ENCODE measurements around the gene TCP10L.
"Not testable (repeated sequence)": the region's sequence is repeated elsewhere in the genome, so short reads cannot be mapped to it uniquely, and the experiment has no call there.

The TCP10L gene

GRCh38 chr21:32554832-32555638 is 30.3 kb downstream of the TCP10L start:
- DNase-seq (ENCODE audit: low read depth, low spot score): no peak

- DNase-seq (ENCODE audit: low read depth, low spot score): no peak
Observed at GRCh38 chr21:32549886-32550285, 35.4 kb downstream of the TCP10L start.

GRCh38 chr21:32549440-32549839 is 35.9 kb downstream of the TCP10L start:
- DNase-seq (ENCODE audit: low read depth, low spot score): no peak

- DNase-seq (ENCODE audit: low read depth, low spot score): no peak
Observed at GRCh38 chr21:32548978-32549377, 36.3 kb downstream of the TCP10L start.

- no peak for DNase-seq (ENCODE audit: low read depth, low spot score)
Observed at GRCh38 chr21:32547018-32547417, 38.3 kb downstream of the TCP10L start.

- DNase-seq (ENCODE audit: low read depth, low spot score): no peak
Observed at GRCh38 chr21:32545948-32546441, 39.3 kb downstream of the TCP10L start.

GRCh38 chr21:32544697-32545096 is 40.6 kb downstream of the TCP10L start:
- no peak for DNase-seq (ENCODE audit: low read depth, low spot score)

GRCh38 chr21:32543975-32544374 is 41.3 kb downstream of the TCP10L start:
- no peak for DNase-seq (ENCODE audit: low read depth, low spot score)

- not testable (repeated sequence) for DNase-seq (ENCODE audit: low read depth, low spot score)
Observed at GRCh38 chr21:32543056-32543455, 42.3 kb downstream of the TCP10L start.

GRCh38 chr21:32539378-32539777 is 45.9 kb downstream of the TCP10L start:
- DNase-seq (ENCODE audit: low read depth, low spot score): no peak

- DNase-seq (ENCODE audit: low read depth, low spot score): no peak
Observed at GRCh38 chr21:32538147-32538792, 47.1 kb downstream of the TCP10L start.

- no peak for DNase-seq (ENCODE audit: low read depth, low spot score)
Observed at GRCh38 chr21:32537569-32537881, 47.8 kb downstream of the TCP10L start.

- DNase-seq (ENCODE audit: low read depth, low spot score): no peak
Observed at GRCh38 chr21:32535612-32536011, 49.7 kb downstream of the TCP10L start.

- DNase-seq (ENCODE audit: low read depth, low spot score): no peak
Observed at GRCh38 chr21:32534113-32534512, 51.2 kb downstream of the TCP10L start.

- DNase-seq (ENCODE audit: low read depth, low spot score): no peak
Observed at GRCh38 chr21:32533611-32534010, 51.7 kb downstream of the TCP10L start.

GRCh38 chr21:32533053-32533452 is 52.3 kb downstream of the TCP10L start:
- DNase-seq (ENCODE audit: low read depth, low spot score): no peak

GRCh38 chr21:32532636-32533035 is 52.7 kb downstream of the TCP10L start:
- no peak for DNase-seq (ENCODE audit: low read depth, low spot score)

GRCh38 chr21:32531561-32531960 is 53.8 kb downstream of the TCP10L start:
- DNase-seq (ENCODE audit: low read depth, low spot score): not testable (repeated sequence)

GRCh38 chr21:32530809-32531208 is 54.5 kb downstream of the TCP10L start:
- not testable (repeated sequence) for DNase-seq (ENCODE audit: low read depth, low spot score)

GRCh38 chr21:32529679-32530078 is 55.6 kb downstream of the TCP10L start:
- no peak for DNase-seq (ENCODE audit: low read depth, low spot score)

- no peak for DNase-seq (ENCODE audit: low read depth, low spot score)
Observed at GRCh38 chr21:32525282-32525681, 60.0 kb downstream of the TCP10L start.

- DNase-seq (ENCODE audit: low read depth, low spot score): no peak
Observed at GRCh38 chr21:32523988-32524719, 61.2 kb downstream of the TCP10L start.
